Hepatic stellate cell (primary cell): ENCODE data around the gene HSD3B2.
"Not testable (repeated sequence)": the region's sequence is repeated elsewhere in the genome, so short reads cannot be mapped to it uniquely, and the experiment has no call there.

Experiments used
- DNase-seq: peaks from one replicate; pipeline ENCODE4 v3.0.0; 2011; ENCODE audit warnings: low spot score

Gene HSD3B2

GRCh38 chr1:119414950-119415349 lies at the start of gene HSD3B2:
Gene HSD3B2 (plus strand): TSS chr1:119415150. CDS start chr1:119415420, 270 bp downstream.
- no peak for DNase-seq

- DNase-seq = no peak
Observed at GRCh38 chr1:119366424-119366823, 48.5 kb upstream of the HSD3B2 start.

- DNase-seq = peak; percentile 38
Observed at GRCh38 chr1:119367432-119368124, 47.4 kb upstream of the HSD3B2 start.

GRCh38 chr1:119368554-119368953 lies 46.4 kb upstream of the HSD3B2 start, which contains the start of gene HAO2:
Gene HAO2 (plus strand): TSS chr1:119368785. CDS start chr1:119381086, 12,301 bp downstream.
- DNase-seq = no peak

GRCh38 chr1:119370748-119371147 lies 44.2 kb upstream of the HSD3B2 start:
- no peak for DNase-seq

- DNase-seq = no peak
Observed at GRCh38 chr1:119371815-119372214, 43.1 kb upstream of the HSD3B2 start.

GRCh38 chr1:119372503-119373086 lies 42.4 kb upstream of the HSD3B2 start:
- DNase-seq = no peak

GRCh38 chr1:119373465-119373864 lies 41.5 kb upstream of the HSD3B2 start:
- DNase-seq = no peak

- DNase-seq = no peak
Observed at GRCh38 chr1:119374208-119374874, 40.6 kb upstream of the HSD3B2 start.

- DNase-seq = no peak
Observed at GRCh38 chr1:119375366-119375765, 39.6 kb upstream of the HSD3B2 start.

GRCh38 chr1:119376594-119376993 lies 38.4 kb upstream of the HSD3B2 start:
- no peak for DNase-seq

- DNase-seq = not testable (repeated sequence)
Observed at GRCh38 chr1:119377594-119377993, 37.4 kb upstream of the HSD3B2 start.

GRCh38 chr1:119379117-119379516 lies 35.8 kb upstream of the HSD3B2 start:
- no peak for DNase-seq

GRCh38 chr1:119380304-119380703 lies 34.6 kb upstream of the HSD3B2 start:
- DNase-seq = no peak

- no peak for DNase-seq
Observed at GRCh38 chr1:119380983-119381662, 33.8 kb upstream of the HSD3B2 start.

GRCh38 chr1:119384591-119384990 lies 30.4 kb upstream of the HSD3B2 start:
- no peak for DNase-seq

GRCh38 chr1:119385650-119386049 lies 29.3 kb upstream of the HSD3B2 start:
- no peak for DNase-seq

- DNase-seq = no peak
Observed at GRCh38 chr1:119387858-119388257, 27.1 kb upstream of the HSD3B2 start.

- no peak for DNase-seq
Observed at GRCh38 chr1:119388450-119388849, 26.5 kb upstream of the HSD3B2 start.

GRCh38 chr1:119390526-119390925 lies 24.4 kb upstream of the HSD3B2 start:
- no peak for DNase-seq

- DNase-seq = no peak
Observed at GRCh38 chr1:119391749-119392148, 23.2 kb upstream of the HSD3B2 start.

GRCh38 chr1:119394085-119394484 lies 20.9 kb upstream of the HSD3B2 start:
- DNase-seq = no peak

- no peak for DNase-seq
Observed at GRCh38 chr1:119396982-119397381, 18.0 kb upstream of the HSD3B2 start.
